Activated CD4-positive, alpha-beta memory T cell treated with anti-CD3 and anti-CD28 coated beads for 36 hours (primary cell): Measurements from ENCODE around the gene CARD9. TPM values are rescaled to one million over a fixed set of nuclear protein-coding genes. Genes with fewer than 3 reads are reported as not detected.
"Not testable (repeated sequence)": the region's sequence is repeated elsewhere in the genome, so short reads cannot be mapped to it uniquely, and the experiment has no call there.

Source experiments
- CTCF ChIA-PET: fragments of 350-600 bp; sonication (Branson Sonifier 250); formaldehyde crosslinking; loops from one replicate; lab custom pipeline; 2021; ENCODE audit warnings: antibody characterized with exemption, inconsistent platforms; lab: Charles Lee
- POLR2A ChIA-PET: fragments of 350-600 bp; sonication (Branson Sonifier 250); formaldehyde crosslinking; loops from one replicate; lab custom pipeline; 2021; ENCODE audit warnings: antibody characterized with exemption; lab: Charles Lee
- DNase-seq: peaks from one replicate; pipeline ENCODE4 v3.0.0-alpha.2; 2020
- H3K27ac Mint-ChIP-seq: one replicate; pipeline ENCODE4 v1.8.0; 2021; ENCODE audit warnings: mixed read lengths
- H3K27me3 Mint-ChIP-seq: one replicate; pipeline ENCODE4 v1.8.0; 2021; ENCODE audit warnings: mixed read lengths
- H3K36me3 Mint-ChIP-seq: one replicate; pipeline ENCODE4 v1.8.0; 2021; ENCODE audit warnings: mixed read lengths
- H3K4me1 Mint-ChIP-seq: one replicate; pipeline ENCODE4 v1.8.0; 2021; ENCODE audit warnings: low read depth, mixed read lengths
- H3K4me3 Mint-ChIP-seq: one replicate; pipeline ENCODE4 v1.8.0; 2021; ENCODE audit warnings: mild to moderate bottlenecking, mixed read lengths
- H3K9me3 Mint-ChIP-seq: one replicate; pipeline ENCODE4 v1.8.0; 2021; ENCODE audit warnings: mixed read lengths
- intact Hi-C: fragments of 100-400 bp; cut with micrococcal nuclease; formaldehyde crosslinking; loops from one replicate; pipeline ENCODE4 v1.15.1; 2023
- total RNA-seq, 2 experiments: library from RNA; stranded (reverse); gene quantifications; one replicate each; pipeline ENCODE4 v1.2.3, GENCODE V29; 2021

Gene CARD9
- total RNA-seq, 2 experiments from 2014 or later = 1.4 to 2.4 TPM

DNA sequence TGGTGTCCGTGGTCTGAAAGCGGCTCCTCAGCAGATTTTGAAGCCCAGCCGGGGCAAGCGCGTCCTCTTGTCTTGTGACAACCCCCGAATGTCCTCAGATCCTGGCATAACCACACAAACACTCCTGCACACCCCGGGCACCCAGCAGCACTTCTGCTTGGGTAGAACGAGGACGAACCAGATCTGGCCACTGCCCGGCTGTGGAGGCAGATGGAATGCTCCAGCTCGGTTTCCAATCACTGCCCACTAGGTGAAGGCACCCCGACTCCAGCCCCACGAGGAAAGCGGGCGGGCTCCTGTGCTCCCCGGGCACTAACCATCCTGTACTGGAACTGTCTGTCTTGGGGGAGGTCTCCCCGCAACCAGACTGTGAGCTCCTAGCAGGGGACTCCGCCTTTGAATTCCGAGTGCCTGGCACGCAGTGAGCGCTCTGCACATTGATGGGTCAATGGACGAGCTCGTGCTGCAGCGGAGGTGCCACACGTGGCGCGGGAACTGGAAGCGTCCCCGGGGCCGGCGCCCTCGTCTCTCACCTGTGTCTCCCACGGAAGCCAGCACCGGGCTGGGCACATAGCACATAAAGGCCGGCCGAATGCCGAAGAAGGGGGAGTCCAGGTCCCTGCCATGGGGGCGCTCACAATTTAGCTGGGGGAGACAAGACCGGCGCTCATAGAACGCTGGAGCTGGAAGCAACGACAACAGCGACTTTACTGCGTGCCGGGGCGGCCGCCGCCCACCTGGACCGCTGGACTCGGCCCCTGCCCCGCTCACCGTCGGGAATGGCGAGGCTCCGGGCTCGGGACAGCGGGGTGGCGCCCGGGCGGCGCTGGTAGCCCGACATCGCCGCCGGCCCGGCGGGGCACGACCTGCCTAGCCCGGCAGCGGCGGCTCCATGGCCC lies 36.3 kb upstream of the CARD9 start:
- Mint-ChIP-seq H3K9me3 (no peaks in the 10 kb centered on the region), H3K27ac (peak overlapping the region; percentile 94), H3K4me1 (peaks cover 64% of the 10 kb centered on the region), H3K36me3 (peaks cover 65% of the 10 kb centered on the region), H3K4me3 (peak overlapping the region; percentile 88), H3K27me3 (no peaks in the 10 kb centered on the region)
- DNase-seq = peak; percentile 64
- ChIA-PET CTCF (interaction anchor here (1.0 to 1.9 kb wide), 4 partner anchors 9 to 686 kb away, joined by 3 to 19 read pairs (median 4); partner anchors contain the start of gene SNAPC4), POLR2A (interaction anchor here (0.7 to 1.8 kb wide), 8 partner anchors 9 to 131 kb away, joined by 3 to 7 read pairs (median 4); partner anchors contain the start of gene DNLZ)
- intact Hi-C loops = loop anchor here (2.0 kb wide), 1 partner anchor 47 kb away; the partner anchor contains the start of gene DNLZ

DNA sequence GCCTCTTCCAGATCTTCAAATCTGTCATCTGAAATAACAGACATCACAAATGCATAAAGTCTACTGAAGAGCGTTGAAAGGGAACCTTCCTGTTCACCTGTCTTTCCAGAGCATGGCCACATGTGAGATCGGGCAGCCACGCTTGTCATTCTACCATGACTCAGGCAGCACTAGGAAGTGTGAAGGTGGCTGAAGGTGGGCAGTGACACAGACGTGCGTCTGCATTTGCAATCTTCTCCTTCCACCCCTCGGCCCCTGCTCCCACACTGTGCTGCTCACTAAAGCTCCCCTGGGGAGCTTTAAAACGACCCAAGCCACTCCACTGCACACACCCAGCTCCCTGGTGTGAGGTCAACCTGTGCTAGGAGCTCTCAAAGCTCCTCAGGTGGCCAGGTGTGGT lies 34.4 kb upstream of the CARD9 start:
- Mint-ChIP-seq H3K27ac (peak overlapping the region; percentile 79), H3K4me3 (peak overlapping the region; percentile 38), H3K27me3 (no peaks in the 10 kb centered on the region), H3K4me1 (peaks cover 74% of the 10 kb centered on the region), H3K36me3 (peaks cover 59% of the 10 kb centered on the region), H3K9me3 (no peaks in the 10 kb centered on the region)
- ChIA-PET POLR2A (no interaction called here), CTCF (no interaction called here)
- intact Hi-C loops = no loop called here
- peak; percentile 62 for DNase-seq

DNA sequence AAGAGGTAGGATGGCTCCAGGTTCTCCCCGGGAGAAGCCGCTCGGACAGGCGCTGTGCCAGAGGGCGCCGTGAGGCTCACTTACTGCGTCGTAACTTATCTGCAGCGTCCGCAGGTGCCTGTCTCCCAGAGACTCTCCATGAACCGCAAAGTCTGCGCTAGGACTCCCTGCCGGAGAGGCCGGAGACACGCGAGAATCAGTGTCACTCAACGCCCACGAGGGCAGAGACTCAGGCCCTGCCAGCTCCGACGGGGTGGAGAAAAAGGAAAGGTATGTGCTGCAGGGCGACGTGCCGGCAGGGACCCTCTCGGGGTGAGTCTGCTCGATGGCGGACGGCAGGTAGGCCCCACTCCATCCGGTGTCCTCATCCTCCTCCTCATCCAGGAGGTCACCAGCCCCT lies 33.6 kb upstream of the CARD9 start:
- H3K27me3 Mint-ChIP-seq, DNase-seq, POLR2A ChIA-PET, intact Hi-C loops, H3K4me3 Mint-ChIP-seq, H3K9me3 Mint-ChIP-seq: not testable (repeated sequence)
- CTCF ChIA-PET = interaction anchor here (1.0 kb wide), 1 partner anchor 38 kb away, joined by 3 read pairs; no protein-coding TSS in a partner anchor
- Mint-ChIP-seq H3K27ac (peak overlapping the region; percentile 9), H3K4me1 (peaks cover 75% of the 10 kb centered on the region), H3K36me3 (peaks cover 62% of the 10 kb centered on the region)

DNA sequence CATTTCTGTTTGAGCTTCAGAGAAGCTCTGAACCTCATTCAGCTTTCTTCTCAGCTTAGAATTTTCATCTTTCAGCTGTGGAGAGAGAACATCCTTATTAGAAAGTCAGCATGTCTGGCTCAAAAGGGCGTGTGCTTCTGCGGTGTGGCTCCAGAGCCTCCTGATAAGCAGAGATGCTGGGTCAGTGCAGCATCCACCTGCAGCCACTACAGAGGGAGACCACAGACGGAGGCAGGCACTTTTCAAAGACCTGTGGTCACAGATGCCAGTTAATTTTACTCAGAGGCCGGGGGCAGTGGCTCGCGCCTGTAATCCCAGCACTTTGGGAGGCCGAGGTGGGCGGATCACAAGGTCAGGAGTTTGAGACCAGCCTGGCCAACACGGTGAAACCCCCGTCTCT lies 32.4 kb upstream of the CARD9 start:
- H3K9me3 Mint-ChIP-seq, DNase-seq, POLR2A ChIA-PET, H3K27me3 Mint-ChIP-seq, CTCF ChIA-PET: not testable (repeated sequence)
- H3K36me3 Mint-ChIP-seq = peaks cover 61% of the 10 kb centered on the region
- peaks cover 67% of the 10 kb centered on the region for H3K4me1 Mint-ChIP-seq
- peak overlapping the region; percentile 64 for H3K27ac Mint-ChIP-seq
- intact Hi-C loops = loop anchor here (2.0 kb wide), 1 partner anchor 161 kb away; the partner anchor contains the start of gene QSOX2
- peak overlapping the region; percentile 20 for H3K4me3 Mint-ChIP-seq

DNA sequence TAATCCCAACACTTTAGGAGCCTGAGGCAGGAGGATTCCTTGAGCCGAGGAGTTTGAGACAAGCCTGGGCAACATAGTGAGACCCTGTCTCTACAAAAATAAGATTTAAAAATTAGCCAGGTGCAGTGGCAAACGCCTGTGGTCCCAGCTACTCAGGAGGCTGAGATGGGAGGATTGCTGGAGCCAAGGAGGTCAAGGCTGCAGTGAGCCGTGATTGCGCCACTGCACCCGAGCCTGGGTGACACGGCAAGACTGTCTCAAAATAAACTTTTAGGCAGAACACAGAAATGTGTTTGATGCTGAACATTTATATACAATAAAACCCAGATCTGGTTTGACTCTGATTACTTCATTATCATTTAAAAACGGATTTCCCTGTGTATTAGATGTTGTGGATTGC lies 32.0 kb upstream of the CARD9 start:
- DNase-seq = no peak
- CTCF ChIA-PET = no interaction called here
- Mint-ChIP-seq H3K4me1 (peaks cover 71% of the 10 kb centered on the region), H3K9me3 (no peaks in the 10 kb centered on the region), H3K27ac (peak overlapping the region; percentile 96), H3K4me3 (peak overlapping the region; percentile 20), H3K27me3 (no peaks in the 10 kb centered on the region), H3K36me3 (peaks cover 60% of the 10 kb centered on the region)
- POLR2A ChIA-PET = no interaction called here
- intact Hi-C loops = loop anchor here (2.0 kb wide), 1 partner anchor 161 kb away; the partner anchor contains the start of gene QSOX2

DNA sequence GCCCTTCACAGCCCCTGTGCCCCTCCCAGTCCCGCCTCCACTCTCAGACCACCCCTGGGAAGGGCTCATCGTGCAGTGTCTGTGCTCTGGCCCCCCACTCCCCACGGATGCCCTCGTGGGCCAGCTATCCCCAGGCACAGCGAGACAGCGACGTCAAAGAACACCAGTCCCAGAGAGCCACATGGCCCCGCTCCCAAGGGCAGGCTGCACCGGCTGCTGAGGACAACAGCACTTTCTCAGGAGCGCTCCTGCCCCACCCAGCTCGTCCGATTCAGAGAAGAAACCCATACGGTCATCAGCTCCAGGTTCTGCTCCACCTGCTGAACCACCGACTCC lies 31.3 kb upstream of the CARD9 start:
- Mint-ChIP-seq H3K4me1 (peaks cover 70% of the 10 kb centered on the region), H3K27ac (peak overlapping the region; percentile 96), H3K9me3 (no peaks in the 10 kb centered on the region), H3K27me3 (no peaks in the 10 kb centered on the region), H3K4me3 (peak overlapping the region; percentile 65), H3K36me3 (peaks cover 58% of the 10 kb centered on the region)
- intact Hi-C loops = loop anchor here (2.0 to 5.0 kb wide), 2 partner anchors 33 to 160 kb away; partner anchors contain the start of genes INPP5E and QSOX2
- DNase-seq = no peak
- POLR2A ChIA-PET = interaction anchor here (0.8 to 1.1 kb wide), 2 partner anchors 28 to 42 kb away, joined by 3 read pairs; partner anchors contain the start of gene DNLZ
- CTCF ChIA-PET = no interaction called here

DNA sequence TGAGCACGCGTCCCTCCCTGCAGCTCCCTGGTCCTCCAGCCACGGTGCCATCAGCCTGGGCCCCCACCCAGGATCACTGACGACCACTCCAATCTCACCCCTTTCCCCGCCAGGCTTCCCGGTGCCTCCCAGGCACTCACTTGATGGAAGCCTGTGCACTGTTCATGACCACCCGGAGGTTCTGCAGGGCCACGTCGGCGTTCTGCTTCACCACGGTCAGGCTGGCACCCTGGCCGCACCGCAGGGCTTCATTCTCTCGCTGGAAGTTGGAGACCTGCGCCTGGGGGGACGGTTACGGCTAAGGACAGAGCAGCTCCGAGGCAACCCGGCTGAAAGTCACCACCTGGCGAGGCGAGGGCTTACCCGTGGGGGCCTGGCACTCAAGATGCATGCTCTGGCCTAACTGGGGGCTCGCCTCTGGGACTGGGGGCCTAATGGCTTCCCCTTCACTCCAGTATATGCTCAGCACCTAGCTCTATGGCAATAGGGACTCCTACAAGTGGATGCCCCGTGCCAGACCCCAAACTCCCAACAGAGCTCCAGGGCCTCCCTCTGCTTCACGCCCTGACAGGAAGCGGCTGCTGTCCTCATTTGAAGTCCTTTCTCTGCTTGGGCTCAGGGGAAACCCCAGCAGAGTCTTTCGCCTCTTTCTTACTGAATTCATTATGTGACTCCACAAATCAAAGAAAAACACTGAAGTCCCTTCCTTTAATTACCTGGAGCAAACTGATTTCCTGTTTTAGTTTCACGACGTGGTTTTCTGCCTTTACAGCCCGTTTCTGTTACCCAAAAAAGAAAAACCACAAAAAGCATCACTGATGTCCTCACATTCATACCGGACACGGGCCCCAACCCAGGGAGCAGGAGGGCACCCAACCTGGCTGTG lies 30.7 kb upstream of the CARD9 start:
- peak overlapping the region; percentile 65 for H3K4me3 Mint-ChIP-seq
- peaks cover 65% of the 10 kb centered on the region for H3K4me1 Mint-ChIP-seq
- peak; percentile 78 for DNase-seq
- intact Hi-C loops = loop anchor here (1.0 to 5.0 kb wide), 5 partner anchors 33 to 159 kb away; partner anchors contain the start of genes DNLZ, INPP5E, QSOX2 and SEC16A
- peak overlapping the region; percentile 96 for H3K27ac Mint-ChIP-seq
- no peaks in the 10 kb centered on the region for H3K9me3 Mint-ChIP-seq
- ChIA-PET CTCF (interaction anchor here (0.8 to 1.5 kb wide), 3 partner anchors 16 to 325 kb away, joined by 3 to 8 read pairs (median 4); partner anchors contain the start of gene DNLZ), POLR2A (interaction anchor here (0.7 to 1.5 kb wide), 5 partner anchors 7 to 129 kb away, joined by 3 to 5 read pairs (median 3); partner anchors contain the start of gene DNLZ)
- no peaks in the 10 kb centered on the region for H3K27me3 Mint-ChIP-seq
- H3K36me3 Mint-ChIP-seq = peaks cover 53% of the 10 kb centered on the region

DNA sequence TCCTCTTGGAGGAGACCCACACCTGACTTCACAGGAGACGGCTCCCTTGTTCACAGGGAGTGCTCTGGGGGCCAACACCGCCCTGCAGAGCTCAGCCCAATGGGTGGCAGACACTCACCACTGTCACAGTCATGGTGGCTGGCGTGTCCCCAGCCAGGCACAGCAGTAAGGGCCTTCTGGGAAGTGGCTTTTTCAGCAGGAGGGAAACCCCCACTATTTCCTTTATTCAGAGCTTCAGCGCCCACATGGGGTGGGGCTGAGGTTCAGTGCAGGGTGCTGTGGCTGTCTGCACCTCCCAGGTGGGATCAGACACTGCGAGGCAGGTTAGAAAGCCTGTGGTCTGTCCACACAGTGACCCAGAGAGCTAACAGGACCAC lies 30.1 kb upstream of the CARD9 start:
- H3K27ac Mint-ChIP-seq = peak overlapping the region; percentile 96
- peaks cover 52% of the 10 kb centered on the region for H3K36me3 Mint-ChIP-seq
- POLR2A ChIA-PET = interaction anchor here (0.7 to 1.5 kb wide), 5 partner anchors 8 to 129 kb away, joined by 3 to 5 read pairs (median 3); partner anchors contain the start of gene DNLZ
- intact Hi-C loops = loop anchor here (1.0 to 5.0 kb wide), 4 partner anchors 34 to 135 kb away; partner anchors contain the start of genes DNLZ, INPP5E and SEC16A
- peak overlapping the region; percentile 65 for H3K4me3 Mint-ChIP-seq
- CTCF ChIA-PET = interaction anchor here (0.8 to 1.5 kb wide), 3 partner anchors 16 to 325 kb away, joined by 3 to 8 read pairs (median 4); partner anchors contain the start of gene DNLZ
- H3K27me3 Mint-ChIP-seq = no peaks in the 10 kb centered on the region
- DNase-seq = peak; percentile 89
- H3K4me1 Mint-ChIP-seq = peaks cover 65% of the 10 kb centered on the region
- no peaks in the 10 kb centered on the region for H3K9me3 Mint-ChIP-seq

DNA sequence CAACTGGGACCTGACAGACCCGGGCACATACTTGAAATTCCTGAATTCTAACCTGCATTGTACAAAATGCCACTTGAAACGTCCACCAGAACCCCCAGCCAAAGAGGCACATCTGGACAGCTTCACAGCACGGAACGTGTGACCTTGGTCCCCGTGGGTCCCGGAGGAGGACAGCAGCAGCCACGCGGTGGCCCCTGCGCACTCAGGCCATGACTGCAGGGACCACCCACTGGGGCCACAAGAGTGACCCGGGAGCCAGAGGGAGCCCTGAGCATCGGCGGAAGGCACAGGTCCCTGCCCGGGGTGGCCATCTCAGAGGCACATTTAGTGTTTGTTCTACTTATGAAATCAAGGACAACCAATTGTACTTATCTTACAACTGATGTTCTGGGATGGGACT lies 28.6 kb upstream of the CARD9 start:
- no peaks in the 10 kb centered on the region for H3K27me3 Mint-ChIP-seq
- ChIA-PET CTCF (interaction anchor here (0.6 to 2.5 kb wide), 4 partner anchors 11 to 316 kb away, joined by 3 to 13 read pairs (median 4); partner anchors contain the start of gene DNLZ), POLR2A (interaction anchor here (1.8 kb wide), 1 partner anchor 39 kb away, joined by 5 read pairs; the partner anchor contains the start of gene DNLZ)
- H3K36me3 Mint-ChIP-seq = peaks cover 46% of the 10 kb centered on the region
- intact Hi-C loops = loop anchor here (2.0 to 5.0 kb wide), 2 partner anchors 35 to 137 kb away; partner anchors contain the start of gene INPP5E
- peak overlapping the region; percentile 96 for H3K27ac Mint-ChIP-seq
- DNase-seq = no peak
- H3K4me3 Mint-ChIP-seq = no peak overlapping the region
- peaks cover 62% of the 10 kb centered on the region for H3K4me1 Mint-ChIP-seq
- H3K9me3 Mint-ChIP-seq = no peaks in the 10 kb centered on the region

DNA sequence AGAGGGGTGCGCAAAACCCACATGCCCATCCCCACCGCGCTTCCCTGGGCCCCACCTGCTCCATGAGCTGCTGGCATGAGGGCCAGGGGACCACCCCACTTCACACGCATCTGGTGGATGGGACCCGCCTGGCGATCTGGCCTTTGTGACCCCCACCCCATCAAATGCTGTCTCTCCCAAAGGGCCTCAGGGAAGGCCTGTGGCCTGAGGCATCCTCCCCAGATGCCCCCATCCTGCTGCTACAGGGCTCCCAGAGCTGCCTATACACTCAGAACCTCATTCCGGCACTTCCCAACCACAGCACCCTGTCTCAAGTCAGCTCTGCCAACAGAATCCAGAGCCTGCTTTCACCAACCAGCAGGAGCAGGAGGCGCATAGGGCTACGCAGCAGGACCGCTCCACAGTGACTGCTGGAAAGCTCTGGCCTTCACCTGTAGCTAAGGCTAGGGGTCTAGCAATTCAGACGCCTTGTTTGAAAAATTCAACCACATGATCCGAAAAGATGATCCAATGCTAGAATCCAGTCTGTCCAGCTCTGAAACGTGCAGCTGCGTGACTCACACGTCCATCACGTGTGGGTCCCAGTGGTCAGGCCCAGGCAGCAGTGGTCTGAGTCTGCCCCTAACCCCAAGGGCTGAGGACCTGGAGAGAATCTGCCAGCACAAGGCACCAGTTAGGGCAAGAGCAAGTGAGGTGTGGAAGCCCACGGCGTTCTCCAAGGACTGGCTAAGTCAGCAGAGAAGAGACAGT lies 27.9 kb upstream of the CARD9 start:
- Mint-ChIP-seq H3K27me3 (no peaks in the 10 kb centered on the region), H3K4me1 (peaks cover 59% of the 10 kb centered on the region)

More for the DNA sequence above, 27.9 kb upstream of the CARD9 start:
- intact Hi-C loops = loop anchor here (5.0 kb wide), 1 partner anchor 36 kb away; the partner anchor contains the start of gene INPP5E
- H3K36me3 Mint-ChIP-seq = peaks cover 44% of the 10 kb centered on the region
- H3K9me3 Mint-ChIP-seq = no peaks in the 10 kb centered on the region
- ChIA-PET POLR2A (interaction anchor here (0.7 to 1.8 kb wide), 3 partner anchors 8 to 38 kb away, joined by 3 to 7 read pairs (median 5); partner anchors contain the start of genes DNLZ, ENTR1 and PMPCA), CTCF (interaction anchor here (0.6 to 2.5 kb wide), 12 partner anchors 8 to 317 kb away, joined by 3 to 19 read pairs (median 4); partner anchors contain the start of genes DNLZ, ENTR1 and PMPCA)
- H3K27ac Mint-ChIP-seq = peak overlapping the region; percentile 96
- no peak overlapping the region for H3K4me3 Mint-ChIP-seq
- no peak for DNase-seq
